Measurements from ENCODE around the gene TTC23.

Gene TTC23

GRCh38 chr15:99163271-99164062, 85.9 kb downstream of the TTC23 start:
- DNase-seq, result no peak

GRCh38 chr15:99158626-99159412, 90.6 kb downstream of the TTC23 start:
- no peak for DNase-seq

- DNase-seq, result no peak
These were observed 91.9 kb downstream of the TTC23 start for GRCh38 chr15:99157456-99157855.

GRCh38 chr15:99155961-99156443, 93.4 kb downstream of the TTC23 start:
- no peak for DNase-seq

- no peak for DNase-seq
These were observed 95.1 kb downstream of the TTC23 start for GRCh38 chr15:99154271-99154670.

- DNase-seq, result no peak
These were observed 96.3 kb downstream of the TTC23 start for GRCh38 chr15:99153026-99153535.

GRCh38 chr15:99151156-99151555, 98.2 kb downstream of the TTC23 start:
- DNase-seq, result no peak

GRCh38 chr15:99149366-99149765, 100.0 kb downstream of the TTC23 start:
- no peak for DNase-seq

- no peak for DNase-seq
These were observed 100.5 kb downstream of the TTC23 start for GRCh38 chr15:99148851-99149276.

GRCh38 chr15:99146661-99147060, 102.7 kb downstream of the TTC23 start:
- DNase-seq, result no peak

GRCh38 chr15:99145778-99146177, 103.6 kb downstream of the TTC23 start:
- DNase-seq, result no peak

- no peak for DNase-seq
These were observed 104.4 kb downstream of the TTC23 start for GRCh38 chr15:99145005-99145404.

GRCh38 chr15:99143655-99144610, 105.4 kb downstream of the TTC23 start:
- no peak for DNase-seq

- DNase-seq, result no peak
These were observed 106.1 kb downstream of the TTC23 start for GRCh38 chr15:99143242-99143641.

GRCh38 chr15:99142562-99142961, 106.8 kb downstream of the TTC23 start:
- peak; percentile 13 for DNase-seq

- DNase-seq, result no peak
These were observed 107.4 kb downstream of the TTC23 start for GRCh38 chr15:99141943-99142342.

- no peak for DNase-seq
These were observed 108.8 kb downstream of the TTC23 start for GRCh38 chr15:99140590-99140989.

GRCh38 chr15:99139276-99139675, 110.1 kb downstream of the TTC23 start:
- DNase-seq, result no peak

- DNase-seq, result no peak
These were observed 110.8 kb downstream of the TTC23 start for GRCh38 chr15:99138491-99138982.

GRCh38 chr15:99137877-99138276, 111.5 kb downstream of the TTC23 start:
- no peak for DNase-seq

- no peak for DNase-seq
These were observed 112.3 kb downstream of the TTC23 start for GRCh38 chr15:99137111-99137546.

- no peak for DNase-seq
These were observed 114.2 kb downstream of the TTC23 start for GRCh38 chr15:99135194-99135593.

Data from NCI-H2227 treated with DMSO at 0.1 percent for 48 hours (cell line).